GM11168 (cell line): ENCODE results near the gene CST4.
"Not testable (repeated sequence)": the region's sequence is repeated elsewhere in the genome, so short reads cannot be mapped to it uniquely, and the experiment has no call there.

Experiments used
- in situ Hi-C: fragments of 300-500 bp; cut with MboI; formaldehyde crosslinking; loops from one replicate; pipeline ENCODE4 v1.12.0; 2022; ENCODE audit warnings: low sequenced_read_pairs; ENCODE audit not compliant: unreplicated experiment

The CST4 gene

GRCh38 chr20:23646106-23646873, 42.5 kb downstream of the CST4 start:
- in situ Hi-C loops: no loop called here

- in situ Hi-C loops: no loop called here
These were observed 43.3 kb downstream of the CST4 start for GRCh38 chr20:23645575-23645974.

- in situ Hi-C loops: no loop called here
These were observed 44.7 kb downstream of the CST4 start for GRCh38 chr20:23644164-23644563.

GRCh38 chr20:23643659-23644058, 45.2 kb downstream of the CST4 start:
- in situ Hi-C loops: no loop called here

GRCh38 chr20:23641936-23642751, 46.7 kb downstream of the CST4 start:
- in situ Hi-C loops: no loop called here

- in situ Hi-C loops: no loop called here
These were observed 47.9 kb downstream of the CST4 start for GRCh38 chr20:23640671-23641667.

- in situ Hi-C loops: no loop called here
These were observed 48.7 kb downstream of the CST4 start for GRCh38 chr20:23640018-23640601.

GRCh38 chr20:23639490-23639958, 49.3 kb downstream of the CST4 start:
- in situ Hi-C loops: no loop called here

GRCh38 chr20:23638309-23638708, 50.5 kb downstream of the CST4 start:
- in situ Hi-C loops: no loop called here

GRCh38 chr20:23637282-23638221, 51.3 kb downstream of the CST4 start, which contains the start of gene CST3:
TSS of gene CST3 (minus strand) at chr20:23637955. CDS start at chr20:23637862, 93 bp downstream.
- in situ Hi-C loops: no loop called here

GRCh38 chr20:23636908-23637281, 51.9 kb downstream of the CST4 start:
- in situ Hi-C loops: no loop called here

- in situ Hi-C loops: no loop called here
These were observed 52.5 kb downstream of the CST4 start for GRCh38 chr20:23636182-23636907.

GRCh38 chr20:23635768-23636090, 53.1 kb downstream of the CST4 start:
- in situ Hi-C loops: not testable (repeated sequence)
